T-helper 17 cell (primary cell): ENCODE measurements around the gene SLC4A2. TPM values are rescaled to one million over a fixed set of nuclear protein-coding genes. Genes with fewer than 3 reads are reported as not detected.

Experiments
- ATAC-seq: fragments of 150-1000 bp; cut with Tn5 transposase; 2 replicates; pipeline ENCODE4 v1.10.0; 2021; ENCODE audit warnings: mild to moderate bottlenecking, moderate library complexity
- DNase-seq, 3 donors: peaks; one replicate each; pipeline versions ENCODE4 v3.0.0 to v3.0.0-alpha.2; 2020 to 2021
- H3K9me3 ChIP-seq: one replicate; pipeline ENCODE4 v1.7.0; 2013; ENCODE audit warnings: low read length, mild to moderate bottlenecking; ENCODE audit not compliant: control insufficient read depth, poor library complexity, severe bottlenecking
- H3K27ac Mint-ChIP-seq: one replicate; pipeline ENCODE4 v1.8.0; 2022; ENCODE audit warnings: mild to moderate bottlenecking, moderate library complexity, mixed read lengths
- H3K27me3 Mint-ChIP-seq: one replicate; pipeline ENCODE4 v1.8.0; 2022; ENCODE audit warnings: mixed read lengths
- H3K36me3 Mint-ChIP-seq: one replicate; pipeline ENCODE4 v1.8.0; 2022; ENCODE audit warnings: low read depth, mixed read lengths
- H3K4me1 Mint-ChIP-seq: one replicate; pipeline ENCODE4 v1.8.0; 2022; ENCODE audit warnings: mild to moderate bottlenecking, mixed read lengths
- H3K4me3 Mint-ChIP-seq: one replicate; pipeline ENCODE4 v1.8.0; 2022; ENCODE audit warnings: mild to moderate bottlenecking, moderate library complexity, mixed read lengths
- total RNA-seq, 4 donors: library from RNA in 2 of 4; stranded (reverse) in 2 of 4; gene quantifications; one replicate each; pipeline ENCODE4 v1.2.3 and lab custom pipeline; 2022 to 2026

The SLC4A2 gene
- total RNA-seq, 2 donors from 2014 or later = 48.9 to 61.3 TPM

DNA sequence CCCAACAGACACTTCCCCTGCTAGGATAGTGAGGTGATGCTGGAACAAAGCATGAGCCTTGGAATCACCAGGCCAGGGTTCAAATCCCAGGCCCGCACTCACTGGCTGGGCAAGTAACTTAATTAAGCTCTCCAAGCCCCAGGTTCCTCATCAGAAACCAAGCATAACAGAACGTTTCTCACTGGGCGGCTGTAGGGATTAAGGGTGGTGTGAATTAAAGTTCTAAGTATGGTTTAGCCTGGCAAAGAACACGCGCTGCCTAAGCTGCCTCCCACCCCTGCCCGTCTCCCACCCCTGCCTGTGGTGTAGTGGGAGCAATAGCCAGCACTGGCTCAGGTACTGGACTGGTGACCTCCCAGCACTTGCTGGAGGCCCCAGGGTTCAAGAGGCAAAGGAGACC is 5.6 kb downstream of the SLC4A2 start:
- H3K9me3 ChIP-seq = no peaks in the 10 kb centered on the region
- ATAC-seq (no peak), DNase-seq (no peak)
- peaks cover 15% of the 10 kb centered on the region for H3K4me1 Mint-ChIP-seq
- no peaks in the 10 kb centered on the region for H3K27me3 Mint-ChIP-seq
- H3K27ac Mint-ChIP-seq = no peak overlapping the region
- peaks cover 3% of the 10 kb centered on the region for H3K36me3 Mint-ChIP-seq
- H3K4me3 Mint-ChIP-seq = no peak overlapping the region

DNA sequence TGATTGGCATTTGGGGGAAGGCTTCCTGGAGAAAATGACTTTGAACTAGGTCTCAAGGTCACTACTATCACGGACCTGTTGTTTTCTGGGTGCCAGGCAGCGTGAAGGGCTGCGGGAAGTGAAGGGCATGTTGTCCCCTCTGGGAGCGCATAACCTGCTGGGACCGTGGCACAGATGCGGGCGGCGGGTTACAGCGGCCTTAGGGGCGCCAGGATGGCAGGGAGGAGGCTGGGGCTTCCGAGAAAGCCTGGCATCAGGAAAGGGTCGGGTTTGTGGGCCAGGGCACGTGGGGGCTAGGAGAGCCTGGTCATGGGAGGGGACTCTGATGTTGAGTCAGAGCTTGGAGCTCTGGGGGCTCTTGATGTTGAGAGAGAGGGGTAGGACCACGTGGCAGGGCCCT is 6.1 kb downstream of the SLC4A2 start:
- Mint-ChIP-seq H3K4me3 (peak overlapping the region; percentile 21), H3K4me1 (peaks cover 15% of the 10 kb centered on the region), H3K27ac (no peak overlapping the region), H3K27me3 (no peaks in the 10 kb centered on the region), H3K36me3 (peaks cover 3% of the 10 kb centered on the region)
- no peak for ATAC-seq
- DNase-seq = no peak
- H3K9me3 ChIP-seq = no peaks in the 10 kb centered on the region

DNA sequence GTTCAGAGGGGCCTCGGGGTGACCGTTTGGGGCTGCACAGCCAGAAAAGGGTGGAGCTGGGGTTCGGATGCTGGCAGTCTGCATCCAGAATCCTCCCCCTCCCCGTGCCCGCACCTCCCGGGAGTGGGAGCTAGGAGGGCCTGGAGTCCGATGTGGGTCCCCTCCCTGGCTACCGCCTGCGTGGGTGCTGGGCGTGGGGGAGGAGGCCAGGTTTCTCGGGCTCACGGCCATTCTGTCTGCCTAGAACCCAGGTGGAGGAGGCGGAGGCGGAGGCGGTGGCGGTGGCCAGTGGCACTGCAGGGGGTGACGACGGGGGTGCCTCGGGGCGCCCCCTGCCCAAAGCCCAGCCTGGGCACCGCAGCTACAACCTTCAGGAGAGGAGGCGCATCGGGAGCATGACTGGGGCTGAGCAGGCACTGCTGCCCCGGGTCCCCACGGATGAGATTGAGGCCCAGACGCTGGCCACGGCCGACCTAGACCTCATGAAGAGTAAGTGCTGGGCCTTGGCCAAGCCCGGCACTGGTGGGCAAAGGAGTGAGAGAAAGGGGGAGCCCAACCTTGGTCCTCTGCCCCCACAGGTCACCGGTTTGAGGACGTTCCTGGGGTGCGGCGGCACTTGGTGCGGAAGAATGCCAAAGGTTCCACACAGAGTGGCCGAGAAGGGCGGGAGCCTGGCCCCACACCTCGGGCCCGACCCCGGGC is 7.0 kb downstream of the SLC4A2 start:
- H3K27me3 Mint-ChIP-seq = no peaks in the 10 kb centered on the region
- H3K9me3 ChIP-seq = no peaks in the 10 kb centered on the region
- H3K27ac Mint-ChIP-seq = no peak overlapping the region
- ATAC-seq (no peak), DNase-seq (no peak)
- no peak overlapping the region for H3K4me3 Mint-ChIP-seq
- H3K4me1 Mint-ChIP-seq = peaks cover 11% of the 10 kb centered on the region
- H3K36me3 Mint-ChIP-seq = peaks cover 3% of the 10 kb centered on the region

DNA sequence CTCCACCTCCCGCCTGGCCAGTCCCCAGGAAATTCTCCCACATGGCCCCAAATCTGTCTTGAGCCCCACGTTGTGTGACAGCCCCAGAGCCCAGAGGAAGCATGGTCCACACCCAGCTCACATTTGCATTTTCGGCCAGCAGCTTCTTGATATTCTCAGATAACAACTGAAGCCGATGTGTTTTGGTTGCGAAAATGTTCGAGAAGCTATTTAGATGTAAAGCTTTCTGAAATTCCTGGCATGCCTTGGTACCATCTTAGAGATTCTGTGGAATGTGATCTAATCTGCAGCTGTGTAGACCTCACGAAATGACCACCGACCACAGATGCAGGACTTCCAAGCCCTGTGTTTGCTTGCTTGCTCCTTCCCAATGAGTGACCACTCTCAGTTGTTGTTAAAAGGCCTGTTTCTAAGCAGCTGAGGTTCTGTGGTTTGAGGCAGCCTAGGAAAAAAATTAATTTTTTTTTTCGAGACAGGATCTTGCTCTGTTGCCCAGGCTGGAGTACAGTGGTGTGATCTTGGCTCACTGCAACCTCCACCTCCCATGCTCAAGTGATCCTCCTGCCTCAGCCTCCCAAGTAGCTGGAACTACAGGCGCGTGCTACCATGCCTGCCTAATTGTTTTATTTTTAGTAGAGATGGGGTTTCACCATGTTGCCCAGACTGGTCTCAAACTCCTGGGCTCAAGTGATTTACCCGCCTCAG is 8.8 kb downstream of the SLC4A2 start:
- no peaks in the 10 kb centered on the region for H3K9me3 ChIP-seq
- H3K4me1 Mint-ChIP-seq = peaks cover 5% of the 10 kb centered on the region
- no peak for DNase-seq
- H3K27ac Mint-ChIP-seq = no peak overlapping the region
- no peaks in the 10 kb centered on the region for H3K27me3 Mint-ChIP-seq
- H3K36me3 Mint-ChIP-seq = peaks cover 3% of the 10 kb centered on the region
- no peak for ATAC-seq
- H3K4me3 Mint-ChIP-seq = no peak overlapping the region

DNA sequence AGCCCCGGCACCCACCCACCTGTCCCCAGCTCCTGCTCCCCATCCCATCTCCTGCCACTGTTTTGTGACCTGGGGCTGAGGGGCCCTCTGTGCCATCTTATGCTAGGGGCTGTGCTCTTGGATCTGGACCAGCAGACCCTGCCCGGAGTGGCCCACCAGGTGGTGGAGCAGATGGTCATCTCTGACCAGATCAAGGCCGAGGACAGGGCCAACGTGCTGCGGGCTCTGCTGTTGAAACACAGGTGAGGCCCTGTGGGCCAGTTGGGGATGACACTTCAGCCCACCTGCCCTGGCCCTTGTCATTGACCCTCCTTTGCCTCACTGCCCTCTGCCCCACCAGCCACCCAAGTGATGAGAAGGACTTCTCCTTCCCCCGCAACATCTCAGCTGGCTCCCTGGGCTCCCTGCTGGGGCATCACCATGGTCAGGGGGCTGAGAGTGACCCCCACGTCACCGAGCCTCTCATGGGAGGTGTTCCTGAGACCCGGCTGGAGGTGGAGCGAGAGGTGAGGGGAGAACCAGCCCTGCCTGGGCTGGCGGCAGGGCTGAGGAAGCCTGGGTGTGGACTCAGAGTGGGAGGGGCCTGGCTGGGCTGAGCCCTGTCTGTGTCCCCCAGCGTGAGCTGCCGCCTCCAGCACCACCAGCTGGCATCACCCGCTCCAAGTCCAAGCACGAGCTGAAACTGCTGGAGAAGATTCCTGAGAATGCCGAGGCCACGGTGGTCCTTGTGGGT is 10.6 kb downstream of the SLC4A2 start:
- ATAC-seq (no peak), DNase-seq (no peak)
- no peaks in the 10 kb centered on the region for H3K27me3 Mint-ChIP-seq
- no peaks in the 10 kb centered on the region for H3K9me3 ChIP-seq
- peaks cover 5% of the 10 kb centered on the region for H3K4me1 Mint-ChIP-seq
- H3K36me3 Mint-ChIP-seq = peaks cover 3% of the 10 kb centered on the region
- H3K27ac Mint-ChIP-seq = no peak overlapping the region
- no peak overlapping the region for H3K4me3 Mint-ChIP-seq

DNA sequence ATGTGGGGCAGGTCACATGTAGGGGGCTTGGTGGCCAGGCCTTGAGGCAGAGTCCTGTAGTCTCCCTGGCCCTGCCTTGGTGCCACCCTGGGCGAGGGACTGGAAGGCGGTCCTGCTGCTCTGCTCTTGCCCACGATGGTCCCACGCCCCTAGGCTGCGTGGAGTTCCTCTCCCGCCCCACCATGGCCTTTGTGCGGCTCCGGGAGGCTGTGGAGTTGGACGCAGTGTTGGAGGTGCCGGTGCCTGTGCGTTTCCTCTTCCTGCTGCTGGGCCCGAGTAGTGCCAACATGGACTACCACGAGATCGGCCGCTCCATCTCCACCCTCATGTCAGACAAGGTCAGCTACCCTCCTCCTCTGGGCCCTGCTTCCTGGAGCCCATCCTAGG is 11.2 kb downstream of the SLC4A2 start:
- H3K27me3 Mint-ChIP-seq = no peaks in the 10 kb centered on the region
- H3K27ac Mint-ChIP-seq = no peak overlapping the region
- no peaks in the 10 kb centered on the region for H3K36me3 Mint-ChIP-seq
- H3K9me3 ChIP-seq = no peaks in the 10 kb centered on the region
- no peak overlapping the region for H3K4me3 Mint-ChIP-seq
- ATAC-seq (no peak), DNase-seq (no peak)
- peaks cover 4% of the 10 kb centered on the region for H3K4me1 Mint-ChIP-seq

DNA sequence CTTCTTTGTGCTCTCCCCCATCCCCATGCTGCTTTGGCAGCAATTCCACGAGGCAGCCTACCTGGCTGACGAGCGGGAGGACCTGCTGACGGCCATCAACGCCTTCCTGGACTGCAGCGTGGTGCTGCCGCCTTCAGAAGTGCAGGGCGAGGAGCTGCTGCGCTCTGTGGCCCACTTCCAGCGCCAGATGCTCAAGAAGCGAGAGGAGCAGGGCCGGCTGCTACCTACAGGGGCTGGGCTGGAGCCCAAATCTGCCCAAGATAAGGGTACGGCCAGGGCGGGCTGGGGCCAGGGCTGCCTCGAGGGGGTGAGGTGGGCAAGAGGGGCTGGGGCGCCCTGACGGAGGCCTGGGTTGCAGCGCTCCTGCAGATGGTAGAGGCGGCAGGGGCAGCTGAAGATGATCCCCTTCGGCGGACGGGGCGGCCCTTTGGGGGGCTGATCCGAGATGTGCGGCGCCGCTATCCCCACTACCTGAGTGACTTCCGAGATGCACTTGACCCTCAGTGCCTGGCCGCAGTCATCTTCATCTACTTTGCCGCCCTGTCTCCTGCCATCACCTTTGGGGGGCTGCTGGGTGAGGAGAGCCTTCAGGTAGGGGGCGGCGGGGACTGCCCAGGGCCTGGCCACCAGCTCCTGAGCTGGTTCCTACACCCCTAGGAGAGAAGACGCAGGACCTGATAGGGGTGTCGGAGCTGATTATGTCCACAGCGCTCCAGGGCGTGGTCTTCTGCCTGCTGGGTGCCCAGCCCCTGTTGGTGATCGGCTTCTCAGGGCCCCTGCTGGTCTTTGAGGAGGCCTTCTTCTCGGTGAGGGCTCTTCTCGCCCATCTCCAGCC is 11.9 kb downstream of the SLC4A2 start:
- H3K4me1 Mint-ChIP-seq = peaks cover 4% of the 10 kb centered on the region
- no peaks in the 10 kb centered on the region for H3K9me3 ChIP-seq
- H3K4me3 Mint-ChIP-seq = no peak overlapping the region
- ATAC-seq = no peak
- DNase-seq = no peak
- H3K27me3 Mint-ChIP-seq = no peaks in the 10 kb centered on the region
- H3K36me3 Mint-ChIP-seq = no peaks in the 10 kb centered on the region
- no peak overlapping the region for H3K27ac Mint-ChIP-seq

DNA sequence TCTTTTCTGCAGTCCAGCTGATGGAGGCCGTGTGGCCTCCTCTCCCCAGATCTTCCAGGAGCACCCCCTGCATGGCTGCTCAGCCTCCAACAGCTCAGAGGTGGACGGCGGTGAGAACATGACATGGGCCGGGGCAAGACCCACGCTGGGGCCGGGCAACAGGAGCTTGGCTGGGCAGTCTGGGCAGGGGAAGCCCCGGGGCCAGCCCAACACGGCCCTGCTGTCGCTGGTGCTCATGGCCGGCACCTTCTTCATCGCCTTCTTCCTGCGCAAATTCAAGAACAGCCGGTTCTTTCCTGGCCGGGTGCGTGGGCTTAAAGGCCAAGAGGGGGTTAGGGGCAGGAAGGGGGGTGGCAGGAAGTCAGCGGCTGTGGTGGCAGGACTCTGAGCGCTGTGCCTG is 14.6 kb downstream of the SLC4A2 start:
- Mint-ChIP-seq H3K4me3 (no peak overlapping the region), H3K27me3 (no peaks in the 10 kb centered on the region), H3K4me1 (peaks cover 8% of the 10 kb centered on the region), H3K27ac (no peak overlapping the region), H3K36me3 (no peaks in the 10 kb centered on the region)
- ATAC-seq (no peak), DNase-seq (no peak)
- no peaks in the 10 kb centered on the region for H3K9me3 ChIP-seq

DNA sequence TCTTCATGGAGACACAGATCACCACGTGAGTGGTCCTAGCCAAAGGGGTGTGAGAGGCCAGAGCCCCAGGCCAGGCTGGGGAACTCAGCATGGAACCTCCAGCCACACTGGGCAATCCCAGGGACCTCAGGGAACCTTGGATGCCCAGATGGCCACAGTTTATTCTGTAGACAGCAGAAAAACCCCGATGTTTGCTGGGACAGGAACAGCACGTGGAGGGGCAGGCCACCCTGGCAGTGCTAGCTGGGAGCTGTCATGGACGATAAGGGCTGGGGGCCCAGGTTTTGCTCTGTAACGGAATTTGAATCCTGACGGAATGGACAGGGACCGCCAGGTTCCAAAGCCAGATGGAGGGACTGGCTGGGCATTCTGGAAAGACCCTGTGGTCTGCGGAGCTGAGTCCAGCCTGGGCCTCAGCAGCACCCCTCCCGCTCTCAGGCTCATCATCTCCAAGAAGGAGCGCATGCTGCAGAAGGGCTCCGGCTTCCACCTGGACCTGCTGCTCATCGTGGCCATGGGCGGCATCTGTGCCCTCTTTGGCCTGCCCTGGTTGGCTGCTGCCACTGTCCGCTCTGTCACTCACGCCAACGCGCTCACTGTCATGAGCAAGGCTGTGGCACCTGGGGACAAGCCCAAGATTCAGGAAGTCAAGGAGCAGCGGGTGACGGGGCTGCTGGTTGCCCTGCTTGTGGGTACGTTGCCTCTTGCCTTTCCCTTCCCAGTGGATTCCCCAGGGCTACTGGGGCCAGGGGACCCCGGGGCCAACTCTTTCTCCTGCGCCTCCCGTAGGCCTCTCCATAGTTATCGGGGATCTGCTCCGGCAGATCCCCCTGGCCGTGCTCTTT is 15.7 kb downstream of the SLC4A2 start:
- Mint-ChIP-seq H3K4me3 (no peak overlapping the region), H3K27ac (no peak overlapping the region), H3K36me3 (no peaks in the 10 kb centered on the region), H3K4me1 (peaks cover 10% of the 10 kb centered on the region), H3K27me3 (no peaks in the 10 kb centered on the region)
- no peaks in the 10 kb centered on the region for H3K9me3 ChIP-seq
- DNase-seq (no peak), ATAC-seq (no peak)

DNA sequence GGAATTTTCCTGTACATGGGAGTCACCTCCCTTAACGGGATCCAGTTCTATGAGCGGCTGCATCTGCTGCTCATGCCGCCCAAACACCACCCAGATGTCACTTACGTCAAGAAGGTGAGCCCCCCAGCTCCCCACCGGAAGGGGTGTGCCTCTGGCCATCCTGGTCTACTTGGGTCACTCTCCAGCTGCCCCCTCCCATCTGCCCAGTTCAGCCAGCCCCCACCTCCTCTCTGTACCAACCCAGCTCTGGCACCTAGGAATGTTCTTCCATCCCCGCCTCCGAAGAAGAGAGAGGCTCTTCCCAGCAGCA is 16.2 kb downstream of the SLC4A2 start:
- ATAC-seq (no peak), DNase-seq (no peak)
- H3K9me3 ChIP-seq = no peaks in the 10 kb centered on the region
- H3K4me1 Mint-ChIP-seq = peaks cover 9% of the 10 kb centered on the region
- H3K27me3 Mint-ChIP-seq = no peaks in the 10 kb centered on the region
- H3K36me3 Mint-ChIP-seq = no peaks in the 10 kb centered on the region
- no peak overlapping the region for H3K27ac Mint-ChIP-seq
- H3K4me3 Mint-ChIP-seq = no peak overlapping the region

DNA sequence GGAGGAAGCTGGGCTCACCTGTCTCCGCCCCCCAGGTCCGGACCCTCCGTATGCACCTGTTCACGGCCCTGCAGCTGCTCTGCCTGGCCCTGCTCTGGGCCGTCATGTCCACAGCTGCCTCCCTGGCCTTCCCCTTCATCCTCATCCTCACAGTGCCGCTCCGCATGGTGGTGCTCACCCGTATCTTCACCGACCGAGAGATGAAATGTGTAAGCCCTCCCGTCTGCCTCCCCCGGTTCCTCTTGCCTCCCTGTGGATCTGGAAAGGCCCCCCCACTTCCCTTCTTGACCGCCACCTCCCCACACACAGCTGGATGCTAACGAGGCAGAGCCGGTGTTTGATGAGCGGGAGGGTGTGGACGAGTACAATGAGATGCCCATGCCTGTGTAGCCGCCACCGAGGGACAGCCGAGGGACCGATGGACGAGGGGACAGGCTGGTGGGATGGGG is 16.6 kb downstream of the SLC4A2 start:
- H3K9me3 ChIP-seq = no peaks in the 10 kb centered on the region
- Mint-ChIP-seq H3K4me1 (peaks cover 8% of the 10 kb centered on the region), H3K27ac (no peak overlapping the region), H3K27me3 (no peaks in the 10 kb centered on the region), H3K36me3 (no peaks in the 10 kb centered on the region), H3K4me3 (no peak overlapping the region)
- no peak for DNase-seq
- no peak for ATAC-seq

DNA sequence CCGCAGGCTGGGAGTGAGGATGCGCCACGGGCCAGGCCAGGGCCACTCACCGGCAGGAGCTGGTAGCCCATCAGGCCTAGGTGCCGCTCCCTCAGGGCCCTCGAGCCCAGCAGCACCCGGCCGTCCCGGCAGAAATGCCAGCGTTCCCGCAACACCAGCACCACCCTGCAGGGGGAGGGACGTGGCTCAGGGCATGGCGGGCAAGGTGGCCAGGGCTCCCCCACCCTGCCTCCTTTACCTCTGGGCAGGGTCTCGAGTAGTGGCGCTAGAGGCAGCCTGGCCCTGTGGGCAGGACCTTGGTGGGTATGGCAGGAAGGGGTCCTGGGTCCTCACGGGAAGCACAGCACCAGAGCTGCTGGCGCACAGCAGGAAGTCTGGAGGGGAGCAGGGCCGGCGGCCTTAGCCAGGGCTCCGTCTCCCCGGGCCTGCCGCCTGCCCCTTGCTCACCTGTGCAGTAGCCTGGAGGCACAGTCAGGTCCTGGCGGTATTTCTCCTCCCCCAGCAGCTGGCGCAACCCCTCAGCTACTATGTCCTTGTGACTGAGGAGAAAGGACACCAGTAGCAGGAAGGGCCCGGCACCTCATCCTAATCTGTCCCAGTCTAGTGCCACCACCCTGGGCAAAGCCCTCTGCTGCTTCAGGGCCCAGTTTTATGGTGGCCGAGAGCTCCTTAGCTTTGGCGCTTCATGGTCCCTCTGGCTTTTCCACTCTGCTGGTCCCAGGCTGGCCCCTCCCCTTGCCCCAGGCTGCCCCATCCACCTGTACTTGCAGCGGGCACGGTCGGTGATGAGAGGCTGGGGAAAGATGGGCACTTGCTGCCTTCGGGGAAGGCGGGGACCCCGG is 17.7 kb downstream of the SLC4A2 start:
- no peaks in the 10 kb centered on the region for H3K36me3 Mint-ChIP-seq
- H3K4me3 Mint-ChIP-seq = no peak overlapping the region
- H3K27me3 Mint-ChIP-seq = no peaks in the 10 kb centered on the region
- no peak overlapping the region for H3K27ac Mint-ChIP-seq
- H3K9me3 ChIP-seq = no peaks in the 10 kb centered on the region
- peaks cover 8% of the 10 kb centered on the region for H3K4me1 Mint-ChIP-seq
- DNase-seq (no peak), ATAC-seq (no peak)
